ENCODE measurements around the gene RANGRF.

- no peak for TF ChIP-seq TAF1 (conservative IDR thresholded peaks at IDR 0.05)
- TF ChIP-seq, protein P1, sequence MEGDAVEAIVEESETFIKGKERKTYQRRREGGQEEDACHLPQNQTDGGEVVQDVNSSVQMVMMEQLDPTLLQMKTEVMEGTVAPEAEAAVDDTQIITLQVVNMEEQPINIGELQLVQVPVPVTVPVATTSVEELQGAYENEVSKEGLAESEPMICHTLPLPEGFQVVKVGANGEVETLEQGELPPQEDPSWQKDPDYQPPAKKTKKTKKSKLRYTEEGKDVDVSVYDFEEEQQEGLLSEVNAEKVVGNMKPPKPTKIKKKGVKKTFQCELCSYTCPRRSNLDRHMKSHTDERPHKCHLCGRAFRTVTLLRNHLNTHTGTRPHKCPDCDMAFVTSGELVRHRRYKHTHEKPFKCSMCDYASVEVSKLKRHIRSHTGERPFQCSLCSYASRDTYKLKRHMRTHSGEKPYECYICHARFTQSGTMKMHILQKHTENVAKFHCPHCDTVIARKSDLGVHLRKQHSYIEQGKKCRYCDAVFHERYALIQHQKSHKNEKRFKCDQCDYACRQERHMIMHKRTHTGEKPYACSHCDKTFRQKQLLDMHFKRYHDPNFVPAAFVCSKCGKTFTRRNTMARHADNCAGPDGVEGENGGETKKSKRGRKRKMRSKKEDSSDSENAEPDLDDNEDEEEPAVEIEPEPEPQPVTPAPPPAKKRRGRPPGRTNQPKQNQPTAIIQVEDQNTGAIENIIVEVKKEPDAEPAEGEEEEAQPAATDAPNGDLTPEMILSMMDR (IDR thresholded peaks at IDR 0.05; ENCODE audit: low read depth, low read length, missing input control) = no peak
- no peak for TF ChIP-seq EGR1 (IDR thresholded peaks at IDR 0.05; ENCODE audit: low read depth in 2 of 2)
- no peak for TF ChIP-seq JUND (IDR thresholded peaks at IDR 0.05)
- TF ChIP-seq ATF3 (IDR thresholded peaks at IDR 0.05) = no peak
- no peak for TF ChIP-seq REST (IDR thresholded peaks at IDR 0.05)
These were observed 13.7 kb upstream of the RANGRF start for GRCh38 chr17:8274816-8275215.

All from liver (tissue), 3 donors.